SU-DHL-6 (cell line): ENCODE data around the gene LPGAT1.

Source experiments
- H2AFZ ChIP-seq: fragments of 200-600 bp; sonication (generic); 2 replicates; pipeline ENCODE4 v1.6.1; 2014; ENCODE audit warnings: low read depth, mild to moderate bottlenecking, moderate library complexity, mixed read lengths, antibody characterized with exemption, low read length; ENCODE audit not compliant: severe bottlenecking
- H3F3A ChIP-seq: fragments of 200-600 bp; shearing (Covaris generic); 2 replicates; pipeline ENCODE4 v1.6.0; 2016; ENCODE audit warnings: antibody characterized with exemption, mild to moderate bottlenecking; ENCODE audit not compliant: insufficient read depth
- H3K27ac ChIP-seq: fragments of 200-600 bp; sonication (generic); 2 replicates; pipeline ENCODE4 v1.5.1; 2016; ENCODE audit warnings: low read depth, mild to moderate bottlenecking, low read length, moderate library complexity, mixed read lengths
- H3K27me3 ChIP-seq: fragments of 200-600 bp; sonication (generic), shearing (Covaris generic); 2 replicates; pipeline ENCODE4 v1.6.0; 2014; ENCODE audit warnings: mild to moderate bottlenecking, low read length
- H3K36me3 ChIP-seq: fragments of 200-600 bp; sonication (generic); 2 replicates; pipeline ENCODE4 v1.6.1; 2014; ENCODE audit warnings: mild to moderate bottlenecking, low read length, mixed read lengths
- H3K4me2 ChIP-seq: fragments of 300-600, 200-600 bp; shearing (Covaris generic), sonication (generic); 2 replicates; pipeline ENCODE4 v1.6.0; 2014; ENCODE audit warnings: low read length, low read depth, mild to moderate bottlenecking; ENCODE audit not compliant: poor library complexity, severe bottlenecking
- H3K4me3 ChIP-seq: fragments of 200-600 bp; sonication (generic); 2 replicates; pipeline ENCODE4 v1.5.1; 2014; ENCODE audit warnings: antibody characterized with exemption, low read length, mild to moderate bottlenecking, mixed read lengths; ENCODE audit not compliant: insufficient read depth, poor library complexity, severe bottlenecking
- H3K79me2 ChIP-seq: fragments of 200-600 bp; sonication (generic); 2 replicates; pipeline ENCODE4 v1.6.1; 2014; ENCODE audit warnings: mild to moderate bottlenecking, low read length, moderate library complexity; ENCODE audit not compliant: insufficient read depth
- H3K9ac ChIP-seq: fragments of 200-600 bp; sonication (generic); 2 replicates; pipeline ENCODE4 v1.7.0; 2014; ENCODE audit warnings: mild to moderate bottlenecking, low read length
- H3K9me2 ChIP-seq: fragments of 200-600 bp; sonication (generic); replicated peaks from 2 replicates; pipeline ENCODE4 v1.6.1; 2014; ENCODE audit warnings: low read length; ENCODE audit not compliant: insufficient read depth
- H3K9me3 ChIP-seq: fragments of 200-600 bp; sonication (generic); 2 replicates; pipeline ENCODE4 v1.6.1; 2014; ENCODE audit warnings: low read length, mixed read lengths; ENCODE audit not compliant: insufficient read depth
- H4K20me1 ChIP-seq: fragments of 200-600 bp; sonication (generic); 2 replicates; pipeline ENCODE4 v1.6.1; 2014; ENCODE audit warnings: low read depth, mild to moderate bottlenecking, antibody characterized with exemption, low read length, moderate library complexity, mixed read lengths
- CTCF ChIP-seq: fragments of 200-600 bp; sonication (generic); IDR thresholded peaks from one replicate; pipeline ENCODE4 v1.5.1; 2017; ENCODE audit warnings: antibody characterized with exemption, mild to moderate bottlenecking, low read length, moderate library complexity; ENCODE audit not compliant: insufficient read depth, poor library complexity, severe bottlenecking
- EZH2phosphoT487 ChIP-seq: fragments of 200-600 bp; sonication (generic), shearing (Covaris generic); conservative IDR thresholded peaks from 2 replicates; pipeline ENCODE4 v1.6.1; 2018; ENCODE audit warnings: mild to moderate bottlenecking, antibody characterized with exemption, low read length, moderate library complexity, mixed read lengths

Gene LPGAT1

GRCh38 chr1:211822677-211823407 lies 7.7 kb downstream of the LPGAT1 start:
- H3K36me3 ChIP-seq = 0 out of 2 replicates have a peak, but pooled peaks cover 4% of the 10 kb centered on the region
- no peak overlapping the region for H2AFZ ChIP-seq
- H3K79me2 ChIP-seq = no peaks in the 10 kb centered on the region
- H3K27me3 ChIP-seq = no peaks in the 10 kb centered on the region
- H3K9me2 ChIP-seq = no peaks in the 10 kb centered on the region
- no peak overlapping the region for H3K9ac ChIP-seq
- no peak overlapping the region for H3K4me2 ChIP-seq
- TF ChIP-seq CTCF (no peak), EZH2phosphoT487 (no peak)
- H3K9me3 ChIP-seq = no peaks in the 10 kb centered on the region
- H4K20me1 ChIP-seq = no peaks in the 10 kb centered on the region; the same call in 1 of the 2 replicates
- no peaks in the 10 kb centered on the region for H3F3A ChIP-seq
- no peak overlapping the region for H3K27ac ChIP-seq
- H3K4me3 ChIP-seq = no peak overlapping the region

- Histone ChIP-seq H3K4me3 (no peak overlapping the region), H3K79me2 (no peaks in the 10 kb centered on the region), H3K27me3 (no peaks in the 10 kb centered on the region), H3K9me2 (no peaks in the 10 kb centered on the region), H3K4me2 (no peak overlapping the region), H3K27ac (no peak overlapping the region), H2AFZ (no peak overlapping the region), H3K36me3 (0 out of 2 replicates have a peak, but pooled peaks cover 4% of the 10 kb centered on the region), H4K20me1 (no peaks in the 10 kb centered on the region; the same call in 1 of the 2 replicates), H3K9me3 (no peaks in the 10 kb centered on the region), H3F3A (no peaks in the 10 kb centered on the region), H3K9ac (no peak overlapping the region)
- TF ChIP-seq EZH2phosphoT487 (no peak), CTCF (no peak)
Measured at GRCh38 chr1:211816586-211816985, 14.0 kb downstream of the LPGAT1 start.

GRCh38 chr1:211814313-211814712 lies 16.2 kb downstream of the LPGAT1 start:
- H3K27me3 ChIP-seq = no peaks in the 10 kb centered on the region
- no peaks in the 10 kb centered on the region for H3K79me2 ChIP-seq
- no peak overlapping the region for H3K9ac ChIP-seq
- no peaks in the 10 kb centered on the region for H3F3A ChIP-seq
- H3K27ac ChIP-seq = no peak overlapping the region
- no peaks in the 10 kb centered on the region for H3K9me2 ChIP-seq
- H3K4me3 ChIP-seq = no peak overlapping the region
- H3K9me3 ChIP-seq = no peaks in the 10 kb centered on the region
- no peak overlapping the region for H2AFZ ChIP-seq
- H3K36me3 ChIP-seq = 0 out of 2 replicates have a peak, but pooled peaks cover 4% of the 10 kb centered on the region
- no peaks in the 10 kb centered on the region for H4K20me1 ChIP-seq
- H3K4me2 ChIP-seq = no peak overlapping the region
- no peak for TF ChIP-seq CTCF
- no peak for TF ChIP-seq EZH2phosphoT487
